GM18868 (cell line): ENCODE measurements around the gene MYL7.
"Not testable (repeated sequence)": the region's sequence is repeated elsewhere in the genome, so short reads cannot be mapped to it uniquely, and the experiment has no call there.

Experiments used
- ATAC-seq: cut with Tn5 transposase; IDR thresholded peaks from one replicate; pipeline ENCODE4 v1.9.1; 2021; ENCODE audit warnings: mild to moderate bottlenecking, moderate library complexity; ENCODE audit not compliant: unreplicated experiment

Gene MYL7, protein sequence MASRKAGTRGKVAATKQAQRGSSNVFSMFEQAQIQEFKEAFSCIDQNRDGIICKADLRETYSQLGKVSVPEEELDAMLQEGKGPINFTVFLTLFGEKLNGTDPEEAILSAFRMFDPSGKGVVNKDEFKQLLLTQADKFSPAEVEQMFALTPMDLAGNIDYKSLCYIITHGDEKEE

DNA sequence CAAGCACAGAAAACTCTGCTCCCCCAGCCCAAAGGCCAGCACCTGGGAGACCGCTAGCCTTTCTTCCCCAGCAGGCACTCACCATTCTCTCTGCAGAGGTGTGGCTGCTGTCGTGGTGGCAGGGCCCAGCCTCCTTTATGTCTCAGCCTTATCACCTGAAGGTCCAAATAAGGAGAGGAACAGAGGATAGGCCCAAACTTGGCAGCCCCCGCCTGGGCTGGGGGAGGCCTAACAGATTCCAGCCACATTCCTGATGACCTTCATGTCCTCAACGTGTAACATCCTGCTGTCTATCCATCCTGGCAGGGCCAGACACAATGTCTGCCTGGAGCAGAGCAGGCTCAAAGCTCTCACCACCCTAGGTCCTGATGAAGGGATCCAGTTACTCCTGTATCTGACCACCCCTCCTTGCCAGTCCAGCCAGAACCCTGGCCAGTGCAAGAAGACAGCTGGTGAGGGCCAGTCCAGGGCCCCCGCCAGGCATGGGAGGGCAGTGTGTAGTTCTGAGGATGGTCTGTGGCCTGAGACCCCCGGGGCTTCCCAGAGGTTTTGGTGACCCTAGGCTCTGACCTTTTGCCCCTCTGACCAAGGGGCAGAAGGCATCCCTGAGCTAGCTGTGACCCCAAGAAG, at the start of gene MYL7:
Gene MYL7 (minus strand): TSS at position 112 of the 630 bp plus-strand sequence. CDS start 27 bp downstream, at position 85.
- no peak for ATAC-seq

DNA sequence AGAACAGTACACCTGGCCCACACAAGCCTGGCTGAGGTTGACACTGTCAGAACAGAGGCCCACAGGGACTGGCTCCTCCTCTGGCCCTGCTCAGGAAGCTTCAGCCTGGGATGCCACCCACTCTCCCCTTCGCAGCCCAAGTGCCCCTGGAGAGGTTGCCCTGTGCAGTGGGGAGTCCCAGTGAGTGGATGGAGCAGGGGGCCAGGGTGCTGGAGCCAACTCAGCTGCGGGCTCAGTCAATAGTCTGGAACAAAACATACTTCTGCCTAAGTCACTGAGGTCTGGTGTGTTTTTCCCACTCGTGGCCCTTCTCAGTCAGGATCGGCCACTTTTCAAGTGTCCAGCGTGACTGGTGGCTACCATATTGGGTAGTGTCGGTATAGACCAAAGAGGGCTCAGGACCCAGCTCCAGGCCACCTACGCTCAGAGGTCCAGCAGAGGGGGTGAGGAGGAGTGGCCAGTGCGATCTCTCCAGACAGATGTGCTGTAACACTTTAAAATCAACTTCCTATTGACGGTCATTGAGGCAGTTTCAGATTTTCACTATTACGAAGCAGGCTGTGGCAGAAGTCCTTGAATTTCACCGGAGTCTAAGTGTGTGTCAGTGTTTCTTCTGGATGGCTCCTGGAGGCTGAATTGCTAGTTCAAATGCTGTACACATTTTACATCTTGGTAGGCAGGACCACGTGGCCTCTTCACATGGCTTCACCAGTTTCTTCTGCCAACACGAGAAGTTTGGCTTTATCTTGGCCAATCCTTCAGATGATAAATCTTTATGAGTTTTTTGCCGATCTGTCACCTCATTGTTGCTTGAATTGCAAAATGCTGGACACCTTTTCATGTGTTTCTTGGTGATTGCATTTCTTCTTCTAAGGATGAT, 49.1 kb upstream of the MYL7 start:
- ATAC-seq = no peak

DNA sequence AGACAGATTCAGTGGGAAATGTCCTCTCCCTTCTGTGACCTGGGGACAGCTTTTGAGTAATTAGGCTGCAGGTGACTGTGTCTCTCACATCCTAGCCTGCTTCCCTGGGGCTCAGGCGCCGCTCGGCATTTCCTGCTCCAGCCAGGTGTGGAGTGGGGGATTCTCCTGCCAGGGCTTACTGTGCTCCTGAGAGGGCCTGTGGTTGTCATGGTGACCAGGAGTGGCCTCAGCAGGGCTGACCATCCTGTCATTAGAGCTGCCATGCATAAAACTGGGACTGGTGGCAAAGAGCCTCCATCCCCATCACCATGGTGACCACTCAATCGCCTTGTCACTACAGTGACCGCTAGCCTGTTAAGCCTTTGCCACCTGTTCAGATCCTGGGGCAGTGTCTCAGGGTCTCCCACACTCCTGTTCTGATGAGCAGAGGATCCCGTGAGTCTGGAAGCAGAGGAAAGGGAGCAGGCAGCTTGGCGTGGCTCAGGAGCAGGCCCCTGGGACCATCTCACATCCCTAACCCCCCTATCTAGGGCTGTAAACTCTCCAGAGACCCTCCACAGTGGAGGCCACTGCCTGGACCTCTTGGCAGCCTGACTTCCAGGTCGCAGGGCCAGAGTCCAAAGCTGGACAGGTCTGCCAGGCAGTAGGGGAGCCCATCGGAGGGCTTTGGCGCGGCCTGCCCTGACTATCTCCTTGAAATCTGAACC, 48.3 kb upstream of the MYL7 start, which contains the start of gene GCK:
Gene GCK (minus strand): TSS at position 154 of the 707 bp plus-strand sequence. CDS start 486 bp downstream, outside the sequence.
- no peak for ATAC-seq

DNA sequence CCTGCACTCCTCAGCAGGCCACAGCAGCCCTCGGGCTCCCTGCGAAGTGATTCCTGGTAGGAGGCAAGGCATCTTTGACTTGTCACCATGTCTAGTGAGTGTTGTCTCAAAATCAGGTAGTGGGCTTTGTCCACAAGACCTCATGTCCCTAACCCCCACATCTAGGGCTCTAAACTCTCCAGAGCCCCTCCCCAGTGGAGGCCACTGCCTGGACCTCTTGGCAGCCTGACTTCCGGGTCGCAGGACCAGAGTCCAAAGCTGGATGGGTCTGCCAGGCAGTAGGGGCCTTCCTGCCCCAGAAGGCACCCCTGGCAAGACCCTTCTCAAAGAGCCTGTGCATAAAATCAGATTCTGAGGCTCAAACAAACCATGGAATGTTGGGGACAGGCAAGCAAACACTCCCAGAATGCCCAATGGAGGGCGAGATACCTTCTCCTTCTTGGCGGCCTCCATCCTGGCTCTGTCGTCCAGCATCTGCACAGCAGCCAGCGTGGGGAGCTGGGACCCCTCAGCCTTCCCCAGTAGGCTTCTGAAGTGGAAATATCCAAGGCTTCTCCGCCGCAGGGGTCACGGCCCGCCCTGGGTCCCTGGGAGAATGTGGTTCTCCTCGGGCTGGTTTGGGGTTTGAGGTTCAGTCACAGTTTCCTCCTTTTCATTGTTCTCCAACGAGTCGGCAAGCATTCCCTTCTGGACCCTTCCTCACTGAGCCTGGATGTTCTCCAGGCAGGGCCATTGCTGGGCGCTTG, 47.5 kb upstream of the MYL7 start:
- no peak for ATAC-seq

- no peak for ATAC-seq
These were observed 46.7 kb upstream of the MYL7 start for GRCh38 chr7:44187636-44188416.

DNA sequence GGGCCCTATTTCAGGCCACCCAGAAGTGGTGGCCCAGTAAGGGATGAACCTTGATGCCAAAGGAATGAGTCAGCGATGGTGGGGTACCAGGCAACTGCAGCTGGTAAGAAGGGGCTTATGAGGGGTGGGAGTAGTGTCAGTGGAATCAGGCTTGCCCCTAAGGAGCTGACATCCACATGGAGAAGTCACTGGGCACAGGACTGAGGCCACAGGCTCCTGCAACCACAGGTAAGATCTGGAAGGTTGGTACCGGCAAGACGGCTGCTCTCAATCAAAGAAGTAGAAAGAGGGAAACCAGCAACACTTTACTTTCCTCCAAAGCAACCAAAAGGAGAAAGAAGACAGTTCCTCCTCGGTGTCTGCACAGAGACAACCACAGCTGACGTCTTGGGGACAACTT, 45.6 kb upstream of the MYL7 start:
- no peak for ATAC-seq

DNA sequence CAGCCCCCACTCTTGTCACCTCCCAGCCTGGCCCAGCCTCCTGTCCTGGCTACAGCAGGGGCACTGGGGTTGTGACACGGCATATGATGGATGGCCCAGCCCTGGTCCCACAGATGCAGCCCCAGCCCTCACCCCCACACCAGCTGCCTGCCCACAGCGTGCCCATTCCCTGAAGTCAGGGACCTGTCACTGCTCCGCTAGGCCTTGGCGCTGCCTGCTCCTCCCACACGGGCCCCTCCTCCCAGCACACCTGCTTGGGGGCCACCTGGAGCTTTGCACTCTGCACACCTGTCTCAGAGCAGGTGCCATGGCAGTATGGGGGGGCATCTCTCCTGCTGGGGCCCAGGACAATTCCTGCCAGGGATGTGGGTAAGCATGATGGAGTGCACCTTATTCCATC, 44.6 kb upstream of the MYL7 start:
- no peak for ATAC-seq

- ATAC-seq = no peak
These were observed 43.8 kb upstream of the MYL7 start for GRCh38 chr7:44184873-44185446.

- no peak for ATAC-seq
These were observed 43.2 kb upstream of the MYL7 start for GRCh38 chr7:44184206-44184872.

DNA sequence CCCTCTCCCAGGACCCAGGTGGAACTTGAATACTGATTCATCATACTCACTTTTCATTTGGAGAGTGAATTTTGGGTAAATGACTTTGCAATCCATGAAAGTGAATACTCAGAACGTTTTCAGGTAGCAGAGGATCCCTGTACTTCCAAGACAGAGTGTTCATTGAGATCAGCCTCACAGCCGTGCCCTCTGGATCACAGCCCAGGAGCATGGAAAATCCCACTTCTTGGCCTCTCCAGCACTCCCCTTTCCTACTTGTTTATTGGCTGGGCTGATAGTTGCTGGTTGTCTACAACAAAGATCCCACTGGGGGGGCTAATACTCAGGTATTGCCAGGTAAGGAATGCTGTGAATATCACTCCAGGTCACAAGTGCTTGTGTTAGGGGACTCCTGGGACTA, 42.3 kb upstream of the MYL7 start:
- ATAC-seq = no peak

GRCh38 chr7:44182827-44183226, 41.7 kb upstream of the MYL7 start:
- no peak for ATAC-seq

DNA sequence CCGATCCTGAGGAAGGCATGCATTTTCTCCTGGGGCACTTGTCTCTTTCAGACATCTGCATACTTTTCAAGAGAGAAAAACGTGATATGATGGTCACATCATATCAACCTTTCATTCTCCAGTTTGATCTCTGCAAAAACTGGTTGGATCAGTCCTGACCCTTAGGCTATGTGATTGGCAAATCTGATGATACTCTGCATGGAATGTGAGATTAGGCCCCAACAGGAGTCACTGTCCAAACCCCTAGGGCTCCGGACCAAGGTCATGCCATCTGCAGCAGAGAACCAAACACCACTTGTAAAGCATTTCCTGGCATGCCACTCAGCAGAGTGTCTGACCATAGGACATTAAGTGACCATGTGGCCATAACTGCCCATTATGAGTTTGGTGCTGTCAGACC, 39.5 kb upstream of the MYL7 start:
- ATAC-seq = no peak

DNA sequence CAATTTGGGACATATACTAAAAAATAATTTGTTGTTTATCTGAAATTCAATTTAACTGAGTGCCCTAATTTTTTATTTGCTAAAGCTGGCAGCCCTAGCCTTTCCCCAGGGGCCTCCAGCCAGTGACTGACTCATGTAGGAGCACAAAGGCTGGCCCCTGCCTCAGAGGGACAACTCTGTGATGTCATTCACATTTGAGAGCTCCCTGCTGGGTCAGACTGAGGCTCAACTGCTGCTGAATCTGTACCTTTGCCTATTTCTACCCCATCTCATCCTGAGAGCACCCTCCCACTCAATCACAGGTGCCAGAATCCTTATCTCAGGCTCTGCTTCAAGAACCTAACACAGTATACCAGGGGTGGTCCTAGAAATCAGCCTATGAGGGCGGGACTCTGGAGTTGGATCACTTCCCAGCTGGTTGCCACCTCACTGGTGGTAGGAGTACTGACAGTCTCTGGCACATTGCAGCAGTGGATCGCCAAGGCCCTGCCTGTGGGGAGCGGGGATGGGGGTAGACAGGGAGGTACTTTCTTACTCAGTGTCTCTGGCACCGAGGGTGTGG, 36.5 kb upstream of the MYL7 start:
- no peak for ATAC-seq

DNA sequence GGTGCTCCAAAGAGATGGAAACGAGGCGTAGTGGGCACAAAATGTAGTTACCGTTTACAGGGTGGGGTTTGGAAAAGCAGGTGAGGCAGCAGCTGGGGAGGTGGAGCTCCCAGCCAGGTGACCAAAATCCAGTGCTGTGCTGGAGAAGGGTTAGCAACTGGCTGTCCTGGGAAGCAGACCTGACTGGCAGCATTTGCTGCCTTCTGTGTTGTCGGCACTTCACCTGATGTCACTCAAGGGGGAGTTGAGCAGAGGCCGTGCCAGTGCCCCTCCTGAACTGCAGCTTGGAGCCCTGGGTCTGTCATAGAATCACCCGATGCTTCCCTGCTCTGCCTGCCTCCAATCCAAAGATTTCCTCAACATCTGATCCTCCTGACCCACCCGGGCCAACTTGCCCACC, 35.4 kb upstream of the MYL7 start:
- ATAC-seq = no peak

DNA sequence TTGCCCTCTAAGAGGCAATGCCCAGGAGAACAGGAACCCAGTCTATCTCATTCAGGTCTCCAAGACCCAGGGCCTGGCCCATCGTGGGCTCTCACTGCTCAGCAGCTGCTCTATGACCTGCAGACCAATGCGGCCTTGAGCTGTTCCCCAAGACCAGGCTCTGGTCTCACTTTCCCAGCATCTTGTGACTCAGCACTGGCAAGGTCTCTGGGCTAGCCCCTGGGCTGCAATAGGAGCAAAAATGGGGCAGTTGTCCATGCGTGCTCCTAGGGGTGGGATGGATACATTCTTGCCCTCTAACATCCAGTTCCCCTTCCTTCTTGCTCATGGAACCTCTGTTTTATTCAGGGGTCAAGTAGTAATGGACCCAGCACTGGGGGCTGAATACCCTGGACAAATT, 34.6 kb upstream of the MYL7 start:
- no peak for ATAC-seq

DNA sequence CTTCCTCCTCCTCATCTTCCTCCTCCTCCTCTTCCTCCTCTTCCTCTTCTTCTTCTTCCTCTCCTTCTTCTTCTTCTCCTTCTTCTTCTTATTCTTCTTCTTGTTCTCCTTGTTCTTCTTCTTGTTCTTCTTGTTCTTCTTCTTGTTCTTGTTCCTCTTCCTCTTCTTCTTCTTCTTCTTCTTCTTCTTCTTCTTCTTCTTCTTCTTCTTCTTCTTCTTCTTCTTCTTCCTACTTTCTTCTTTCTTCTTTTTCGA, 33.5 kb upstream of the MYL7 start:
- ATAC-seq = not testable (repeated sequence)

- no peak for ATAC-seq
These were observed 33.0 kb upstream of the MYL7 start for GRCh38 chr7:44173911-44174693.

DNA sequence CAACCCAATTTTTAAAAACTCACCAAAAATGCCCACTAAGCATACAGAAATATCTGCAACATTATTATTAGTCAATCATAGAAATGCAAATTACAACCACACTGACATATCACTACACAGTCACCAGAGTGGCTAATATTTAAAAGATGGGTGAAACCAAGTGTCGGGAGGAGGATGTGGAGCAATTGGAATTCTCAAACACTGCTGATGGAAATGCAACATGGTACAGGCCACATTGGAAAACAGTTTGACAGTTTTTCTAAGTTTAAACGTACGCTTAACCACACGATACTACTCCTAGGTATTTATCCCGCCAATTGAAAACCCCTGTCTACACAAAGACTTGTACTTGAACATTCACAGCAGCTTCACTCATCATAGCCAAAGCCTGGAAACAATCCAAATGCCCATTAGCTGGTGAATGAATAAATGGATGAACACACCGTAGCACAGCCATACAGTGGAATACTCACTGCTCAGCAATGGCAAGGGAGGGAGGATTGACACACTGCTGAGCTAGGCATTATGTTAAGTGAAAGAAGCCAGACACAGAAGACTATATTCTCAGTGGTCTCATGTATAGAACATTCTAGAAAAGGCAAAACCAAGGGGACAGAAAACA, 31.8 kb upstream of the MYL7 start:
- ATAC-seq = no peak
